ENCODE measurements around the gene YARS2. TPM values are rescaled to one million over a fixed set of nuclear protein-coding genes. Genes with fewer than 3 reads are reported as not detected.

The YARS2 gene
- total and polyA plus RNA-seq, 2 experiments from 2014 or later: 73.0 to 76.7 TPM

GRCh38 chr12:32770141-32770540 lies 14.4 kb upstream of the YARS2 start:
- H3K79me2 ChIP-seq (replicated peaks; ENCODE audit: insufficient read depth): no peaks in the 10 kb centered on the region
- H3K4me3 Mint-ChIP-seq: no peak overlapping the region
- no peaks in the 10 kb centered on the region for H3K36me3 ChIP-seq (ENCODE audit: insufficient read depth)
- H2AFZ ChIP-seq: no peak overlapping the region
- no peaks in the 10 kb centered on the region for H4K20me1 ChIP-seq (replicated peaks; ENCODE audit: insufficient read depth)
- no peaks in the 10 kb centered on the region for H3F3A ChIP-seq (replicated peaks; ENCODE audit: low read depth)
- no peaks in the 10 kb centered on the region for H3K27me3 Mint-ChIP-seq (ENCODE audit: insufficient read depth, low read depth, poor library complexity)
- H3K36me3 Mint-ChIP-seq (ENCODE audit: low read depth): no peaks in the 10 kb centered on the region
- TF ChIP-seq ETS1 (IDR thresholded peaks at IDR 0.05) (no peak), EZH2phosphoT487 (IDR thresholded peaks at IDR 0.05; ENCODE audit: unreplicated experiment) (no peak), CTCF (conservative IDR thresholded peaks at IDR 0.05; ENCODE audit: low read depth in 2 of 2) (no peak), STAT1 (IDR thresholded peaks at IDR 0.05; ENCODE audit: unreplicated experiment) (no peak), ZNF331 (CRISPR knock-in tag; IDR thresholded peaks at IDR 0.05; ENCODE audit: low read depth) (no peak), POLR2AphosphoS5 (IDR thresholded peaks at IDR 0.05; ENCODE audit: low read depth) (no peak), JUNB (IDR thresholded peaks at IDR 0.05; ENCODE audit: unreplicated experiment) (no peak), REST (IDR thresholded peaks at IDR 0.05; ENCODE audit: unreplicated experiment) (no peak), ZNF114 (CRISPR knock-in tag; IDR thresholded peaks at IDR 0.05) (no peak), CREB1 (CRISPR knock-in tag; IDR thresholded peaks at IDR 0.05; ENCODE audit: low read depth) (no peak), EZH2 (IDR thresholded peaks at IDR 0.05; ENCODE audit: low read depth, unreplicated experiment) (no peak), ZNF462 (CRISPR knock-in tag; IDR thresholded peaks at IDR 0.05) (no peak), NANOG (IDR thresholded peaks at IDR 0.05; ENCODE audit: borderline replicate concordance) (no peak)
- H3K4me1 ChIP-seq (ENCODE audit: insufficient read depth): no peaks in the 10 kb centered on the region
- H3K27me3 ChIP-seq (ENCODE audit: insufficient read depth): no peaks in the 10 kb centered on the region
- H3K4me2 ChIP-seq: no peak overlapping the region
- H3K4me1 Mint-ChIP-seq: peaks cover 7% of the 10 kb centered on the region
- no peaks in the 10 kb centered on the region for H3K9me2 ChIP-seq (ENCODE audit: insufficient read depth)
- no peak overlapping the region for H3K27ac ChIP-seq (ENCODE audit: low read depth)
- DNase-seq (ENCODE audit: low spot score) (no peak), ATAC-seq (no peak)
- H3K27ac Mint-ChIP-seq: no peak overlapping the region
- H3K4me3 ChIP-seq: no peak overlapping the region
- H3K9me3 Mint-ChIP-seq: no peaks in the 10 kb centered on the region
